DND-41 (cell line): ENCODE results near the gene SERPINA4.

Experiments used
- ATAC-seq: fragments of 200-7000 bp; cut with Tn5 transposase; 3 replicates; pipeline ENCODE4 v1.9.1; 2021; ENCODE audit warnings: low read depth; ENCODE audit not compliant: insufficient read depth
- DNase-seq: peaks from one replicate; pipeline ENCODE4 v3.0.0-alpha.2; 2020
- H2AFZ ChIP-seq: 2 replicates; pipeline ENCODE4 v1.6.0; 2012; ENCODE audit warnings: low read depth, low read length
- H3K27ac ChIP-seq: 2 replicates; pipeline ENCODE4 v1.5.1; 2012; ENCODE audit warnings: low read length, inconsistent platforms
- H3K27me3 ChIP-seq: fragments of 200-600 bp; sonication (generic); 2 replicates; pipeline ENCODE4 v1.6.0; 2012; ENCODE audit warnings: low read length, mild to moderate bottlenecking, inconsistent platforms; ENCODE audit not compliant: insufficient read depth, poor library complexity
- H3K36me3 ChIP-seq: 2 replicates; pipeline ENCODE4 v1.5.1; 2012; ENCODE audit warnings: low read length, inconsistent platforms; ENCODE audit not compliant: insufficient read depth
- H3K4me1 ChIP-seq: 2 replicates; pipeline ENCODE4 v1.5.1; 2012; ENCODE audit warnings: mild to moderate bottlenecking, low read length; ENCODE audit not compliant: insufficient read depth
- H3K4me2 ChIP-seq: 2 replicates; pipeline ENCODE4 v1.6.0; 2012; ENCODE audit warnings: mild to moderate bottlenecking, moderate library complexity, low read length, inconsistent platforms; ENCODE audit not compliant: insufficient read depth
- H3K4me3 ChIP-seq, 2 experiments: fragments of 200-600 bp in 1 of 2; shearing (Covaris generic) in 1 of 2; 2 replicates each; pipeline ENCODE4 v1.5.1; 2012 to 2016; ENCODE audit warnings: inconsistent platforms in 2 of 2, low read length in 2 of 2, mild to moderate bottlenecking in 2 of 2, low read depth in 1 of 2, moderate library complexity in 1 of 2
- H3K79me2 ChIP-seq: 2 replicates; pipeline ENCODE4 v1.6.0; 2012; ENCODE audit warnings: low read length, inconsistent platforms; ENCODE audit not compliant: insufficient read depth
- H3K9ac ChIP-seq: 2 replicates; pipeline ENCODE4 v1.6.0; 2012; ENCODE audit warnings: low read depth, mild to moderate bottlenecking, inconsistent platforms, low read length, moderate library complexity
- H3K9me3 ChIP-seq: 2 replicates; pipeline ENCODE4 v1.5.1; 2012; ENCODE audit warnings: low read length, moderate library complexity, mild to moderate bottlenecking, inconsistent platforms; ENCODE audit not compliant: insufficient read depth, severe bottlenecking
- H4K20me1 ChIP-seq: 2 replicates; pipeline ENCODE4 v1.6.0; 2012; ENCODE audit warnings: low read length; ENCODE audit not compliant: insufficient read depth
- EZH2 ChIP-seq: IDR thresholded peaks from 3 replicates; pipeline ENCODE4 v1.6.1; 2012; ENCODE audit warnings: borderline replicate concordance, low read depth, mild to moderate bottlenecking, moderate library complexity, low read length, inconsistent platforms; ENCODE audit not compliant: severe bottlenecking
- TF ChIP-seq, protein P1 (sequence below): IDR thresholded peaks from 2 replicates; pipeline ENCODE4 v1.5.1; 2012; ENCODE audit warnings: borderline replicate concordance, low read length, moderate library complexity, mild to moderate bottlenecking; ENCODE audit not compliant: poor library complexity, severe bottlenecking; ENCODE audit errors: extremely low read depth

The SERPINA4 gene

DNA sequence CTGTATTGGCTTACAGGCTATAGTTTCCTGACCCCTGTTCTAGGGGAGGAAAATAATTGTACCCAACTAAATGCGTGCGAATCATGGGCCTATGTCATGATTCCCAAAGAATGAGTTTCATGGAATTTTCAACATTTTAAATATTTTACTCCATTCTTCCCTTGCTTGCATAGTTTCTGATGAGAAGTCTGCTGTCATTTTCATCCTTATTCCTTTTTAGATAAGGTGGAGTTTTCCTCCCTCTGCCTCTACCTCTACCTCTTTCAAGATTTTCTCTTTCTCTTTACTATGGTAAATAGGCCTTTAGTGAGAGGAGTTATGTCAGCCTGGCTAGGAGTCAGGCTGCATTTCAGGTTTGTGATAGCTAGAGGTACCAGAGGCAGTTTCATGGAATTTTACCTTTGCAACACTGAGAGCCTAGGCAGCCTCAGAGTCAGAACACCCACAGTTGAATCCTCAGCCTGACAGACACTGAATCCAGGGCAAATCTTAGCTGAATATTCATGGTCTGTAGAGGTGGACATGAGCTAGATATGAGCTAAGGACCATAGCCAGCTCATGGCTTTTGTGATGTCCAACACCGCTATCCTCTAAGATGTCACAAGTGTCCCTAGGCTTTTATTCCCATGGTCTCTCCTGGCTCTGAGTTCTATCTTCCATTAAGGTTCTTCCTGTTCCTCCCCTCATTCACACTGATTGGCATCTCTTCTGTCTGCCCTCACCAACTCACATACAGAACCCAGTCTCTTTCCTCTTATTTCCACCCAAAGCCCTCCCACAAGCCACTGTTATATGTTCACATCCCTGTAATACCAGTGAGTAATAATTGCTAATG, 57.0 kb downstream of the SERPINA4 start:
- Histone ChIP-seq H3K9me3 (peaks cover 18% of the 10 kb centered on the region), H3K27ac (no peak overlapping the region), H4K20me1 (no peaks in the 10 kb centered on the region), H2AFZ (no peak overlapping the region), H3K4me2 (no peak overlapping the region), H3K9ac (no peak overlapping the region), H3K4me3 (no peak overlapping the region), H3K4me1 (no peaks in the 10 kb centered on the region), H3K27me3 (no peaks in the 10 kb centered on the region), H3K36me3 (no peaks in the 10 kb centered on the region), H3K79me2 (no peaks in the 10 kb centered on the region)
- ATAC-seq (no peak), DNase-seq (no peak)
- TF ChIP-seq, protein P1, sequence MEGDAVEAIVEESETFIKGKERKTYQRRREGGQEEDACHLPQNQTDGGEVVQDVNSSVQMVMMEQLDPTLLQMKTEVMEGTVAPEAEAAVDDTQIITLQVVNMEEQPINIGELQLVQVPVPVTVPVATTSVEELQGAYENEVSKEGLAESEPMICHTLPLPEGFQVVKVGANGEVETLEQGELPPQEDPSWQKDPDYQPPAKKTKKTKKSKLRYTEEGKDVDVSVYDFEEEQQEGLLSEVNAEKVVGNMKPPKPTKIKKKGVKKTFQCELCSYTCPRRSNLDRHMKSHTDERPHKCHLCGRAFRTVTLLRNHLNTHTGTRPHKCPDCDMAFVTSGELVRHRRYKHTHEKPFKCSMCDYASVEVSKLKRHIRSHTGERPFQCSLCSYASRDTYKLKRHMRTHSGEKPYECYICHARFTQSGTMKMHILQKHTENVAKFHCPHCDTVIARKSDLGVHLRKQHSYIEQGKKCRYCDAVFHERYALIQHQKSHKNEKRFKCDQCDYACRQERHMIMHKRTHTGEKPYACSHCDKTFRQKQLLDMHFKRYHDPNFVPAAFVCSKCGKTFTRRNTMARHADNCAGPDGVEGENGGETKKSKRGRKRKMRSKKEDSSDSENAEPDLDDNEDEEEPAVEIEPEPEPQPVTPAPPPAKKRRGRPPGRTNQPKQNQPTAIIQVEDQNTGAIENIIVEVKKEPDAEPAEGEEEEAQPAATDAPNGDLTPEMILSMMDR = no peak
- no peak for TF ChIP-seq EZH2

DNA sequence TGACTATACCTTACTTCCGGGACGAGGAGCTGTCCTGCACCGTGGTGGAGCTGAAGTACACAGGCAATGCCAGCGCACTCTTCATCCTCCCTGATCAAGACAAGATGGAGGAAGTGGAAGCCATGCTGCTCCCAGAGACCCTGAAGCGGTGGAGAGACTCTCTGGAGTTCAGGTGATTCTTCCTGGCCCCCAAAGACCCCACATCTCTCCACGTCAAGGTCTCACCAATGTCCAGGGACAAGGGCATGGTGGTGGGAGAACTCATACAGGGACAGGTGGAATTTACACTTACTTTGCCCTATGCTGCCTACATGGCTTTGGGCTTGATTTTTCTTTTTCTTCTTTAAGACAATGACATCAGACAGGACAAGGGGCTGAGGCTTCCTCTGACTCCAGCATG, 58.1 kb downstream of the SERPINA4 start:
- DNase-seq (no peak), ATAC-seq (no peak)
- Histone ChIP-seq H3K79me2 (no peaks in the 10 kb centered on the region), H3K4me2 (no peak overlapping the region), H3K4me3 (no peak overlapping the region), H4K20me1 (no peaks in the 10 kb centered on the region), H3K27me3 (no peaks in the 10 kb centered on the region), H2AFZ (no peak overlapping the region), H3K9ac (no peak overlapping the region), H3K27ac (no peak overlapping the region), H3K36me3 (no peaks in the 10 kb centered on the region), H3K9me3 (peaks cover 18% of the 10 kb centered on the region), H3K4me1 (no peaks in the 10 kb centered on the region)
- TF ChIP-seq, protein P1 = no peak
- TF ChIP-seq EZH2 = no peak
